GM12801 (cell line): Measurements from ENCODE around the gene TMEM121B.

Experiments used
- CTCF ChIP-seq: IDR thresholded peaks from one replicate; pipeline ENCODE4 v1.5.1; 2011; ENCODE audit warnings: control low read depth; ENCODE audit not compliant: insufficient read length; ENCODE audit errors: extremely low read depth

Gene TMEM121B

GRCh38 chr22:17104336-17104935 lies 16.7 kb downstream of the TMEM121B start:
- TF ChIP-seq CTCF = no peak

DNA sequence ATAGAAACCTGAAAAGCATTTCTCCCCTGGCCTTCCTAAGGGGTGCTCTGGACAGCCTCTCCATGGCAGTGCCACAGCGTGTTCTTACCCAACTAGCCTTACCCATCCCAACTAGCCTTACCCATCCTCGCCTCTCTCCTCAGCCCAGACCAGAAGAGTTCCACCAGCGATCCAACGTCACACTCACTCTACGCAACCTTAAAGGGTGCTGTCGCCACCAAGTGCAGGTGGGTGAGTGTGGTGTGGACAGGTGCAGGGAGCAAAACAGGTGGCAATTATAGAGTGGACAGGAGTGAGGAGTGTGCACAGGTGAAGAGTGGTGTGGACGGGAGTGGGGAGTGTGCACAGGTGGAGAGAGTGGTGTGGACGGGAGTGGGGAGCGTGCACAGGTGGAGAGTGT lies 17.8 kb downstream of the TMEM121B start:
- TF ChIP-seq CTCF = no peak

- TF ChIP-seq CTCF = no peak
Measured at GRCh38 chr22:17102297-17102667, 18.9 kb downstream of the TMEM121B start.

- TF ChIP-seq CTCF = no peak
Measured at GRCh38 chr22:17101475-17102296, 19.5 kb downstream of the TMEM121B start.

GRCh38 chr22:17100621-17101020 lies 20.5 kb downstream of the TMEM121B start:
- TF ChIP-seq CTCF = no peak

- no peak for TF ChIP-seq CTCF
Measured at GRCh38 chr22:17098379-17098819, 22.8 kb downstream of the TMEM121B start.

- no peak for TF ChIP-seq CTCF
Measured at GRCh38 chr22:17097701-17098100, 23.5 kb downstream of the TMEM121B start.
